ENCODE data around the gene SNAPC4. TPM values are rescaled to one million over a fixed set of nuclear protein-coding genes. Genes with fewer than 3 reads are reported as not detected.
"Not testable (repeated sequence)": the region's sequence is repeated elsewhere in the genome, so short reads cannot be mapped to it uniquely, and the experiment has no call there.

Gene SNAPC4
- total RNA-seq, 2 donors from 2014 or later = 6.7 to 8.1 TPM

GRCh38 chr9:136436055-136436634 is 36.2 kb upstream of the SNAPC4 start:
- intact Hi-C loops (cut with DNase I, micrococcal nuclease) = no loop called here
- no peak for ATAC-seq
- DNase-seq = no peak

GRCh38 chr9:136434580-136435169 is 34.7 kb upstream of the SNAPC4 start:
- ATAC-seq = no peak

GRCh38 chr9:136433849-136434579 is 34.0 kb upstream of the SNAPC4 start:
- no peak for ATAC-seq
- DNase-seq = no peak
- intact Hi-C loops (cut with DNase I, micrococcal nuclease) = no loop called here

More at GRCh38 chr9:136434580-136435169, 34.7 kb upstream of the SNAPC4 start:
- no peak for DNase-seq
- intact Hi-C loops (cut with DNase I, micrococcal nuclease) = no loop called here

GRCh38 chr9:136433043-136433715 is 33.2 kb upstream of the SNAPC4 start:
- ATAC-seq = no peak
- DNase-seq = no peak
- intact Hi-C loops (cut with DNase I, micrococcal nuclease) = no loop called here

GRCh38 chr9:136432591-136432990 is 32.6 kb upstream of the SNAPC4 start:
- no peak for ATAC-seq
- no peak for DNase-seq
- intact Hi-C loops (cut with DNase I, micrococcal nuclease) = no loop called here

- intact Hi-C loops (cut with DNase I, micrococcal nuclease) = no loop called here
- no peak for DNase-seq
- no peak for ATAC-seq
Observed at GRCh38 chr9:136431782-136432350, 31.9 kb upstream of the SNAPC4 start.

GRCh38 chr9:136430588-136431234 is 30.7 kb upstream of the SNAPC4 start:
- intact Hi-C loops (cut with DNase I, micrococcal nuclease) = no loop called here
- DNase-seq (no peak), ATAC-seq (no peak)

GRCh38 chr9:136429683-136430491 is 29.9 kb upstream of the SNAPC4 start:
- DNase-seq (no peak), ATAC-seq (peak; percentile 12)
- intact Hi-C loops (cut with DNase I, micrococcal nuclease) = no loop called here

- no peak for ATAC-seq
- no peak for DNase-seq
- intact Hi-C loops (cut with DNase I, micrococcal nuclease) = no loop called here
Observed at GRCh38 chr9:136429075-136429628, 29.2 kb upstream of the SNAPC4 start.

- ATAC-seq (no peak), DNase-seq (no peak)
- intact Hi-C loops (cut with DNase I, micrococcal nuclease) = no loop called here
Observed at GRCh38 chr9:136426787-136427186, 26.8 kb upstream of the SNAPC4 start.

GRCh38 chr9:136425367-136425766 is 25.4 kb upstream of the SNAPC4 start:
- DNase-seq; ATAC-seq; intact Hi-C loops (cut with DNase I, micrococcal nuclease): not testable (repeated sequence)

- intact Hi-C loops (cut with DNase I, micrococcal nuclease) = no loop called here
- no peak for DNase-seq
- no peak for ATAC-seq
Observed at GRCh38 chr9:136424750-136425362, 24.9 kb upstream of the SNAPC4 start.

- ATAC-seq = no peak
- intact Hi-C loops (cut with DNase I, micrococcal nuclease) = no loop called here
- DNase-seq = no peak
Observed at GRCh38 chr9:136423432-136424146, 23.6 kb upstream of the SNAPC4 start.

GRCh38 chr9:136422876-136423275 is 22.9 kb upstream of the SNAPC4 start:
- DNase-seq = no peak
- intact Hi-C loops (cut with DNase I, micrococcal nuclease) = no loop called here
- ATAC-seq = no peak

- ATAC-seq = no peak
- intact Hi-C loops (cut with DNase I, micrococcal nuclease) = no loop called here
- DNase-seq = no peak
Observed at GRCh38 chr9:136421791-136422190, 21.8 kb upstream of the SNAPC4 start.

- intact Hi-C loops (cut with DNase I, micrococcal nuclease) = no loop called here
- DNase-seq = no peak
- no peak for ATAC-seq
Observed at GRCh38 chr9:136419092-136419420, 19.1 kb upstream of the SNAPC4 start.

Measured in left colon (tissue), 2 donors.